Activated CD8-positive, alpha-beta memory T cell treated with anti-CD3 and anti-CD28 coated beads for 4 hours (primary cell): ENCODE data around the gene IL5RA.

Source experiments
- DNase-seq, 2 donors: peaks; one replicate each; pipeline ENCODE4 v3.0.0-alpha.2; 2020; ENCODE audit warnings: low read depth in 2 of 2

The IL5RA gene

GRCh38 chr3:3065876-3066275 is 44.3 kb downstream of the IL5RA start:
- DNase-seq: no peak

- no peak for DNase-seq
Measured at GRCh38 chr3:3064297-3064696, 45.9 kb downstream of the IL5RA start.

DNA sequence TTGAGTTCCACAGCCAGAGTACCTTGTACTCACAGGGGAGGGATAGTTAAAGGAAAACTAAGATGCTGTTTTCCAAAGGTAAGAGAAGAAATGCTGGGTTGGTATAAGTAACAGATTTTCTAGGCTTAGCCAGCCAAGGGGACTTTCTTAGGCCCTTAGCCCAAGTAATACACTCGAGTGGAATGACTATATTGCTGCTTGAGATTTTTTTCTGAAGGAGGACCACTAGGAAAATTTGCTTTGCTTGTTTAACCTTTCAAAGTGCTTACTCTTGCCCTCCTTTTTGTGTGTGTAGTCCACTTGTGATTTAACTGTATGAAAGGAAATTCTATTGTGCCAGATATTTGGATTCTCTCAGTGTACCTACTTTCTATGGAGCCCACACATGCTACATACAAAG is 50.5 kb downstream of the IL5RA start:
- no peak for DNase-seq

DNA sequence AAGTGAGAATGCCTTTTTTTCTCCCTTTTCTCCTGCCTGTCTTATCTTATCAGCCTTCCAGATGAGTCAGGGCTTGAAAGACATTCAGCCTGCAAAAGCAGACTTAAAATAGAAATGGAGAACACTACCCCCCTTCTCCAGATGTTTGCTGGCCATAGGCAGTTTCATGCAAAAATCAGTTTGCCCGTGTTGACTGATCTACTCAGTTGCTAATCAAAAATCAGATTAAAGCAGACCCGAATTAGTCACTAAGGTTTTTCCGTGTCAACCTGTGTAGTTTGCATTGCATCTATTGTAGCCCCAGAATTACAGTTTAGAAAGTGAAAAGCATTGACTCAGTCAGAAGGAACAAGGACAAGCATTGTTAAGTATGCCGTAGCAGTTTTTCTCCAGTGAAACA is 56.2 kb downstream of the IL5RA start:
- DNase-seq: no peak

- no peak for DNase-seq
Measured at GRCh38 chr3:3038201-3038991, 71.8 kb downstream of the IL5RA start.

DNA sequence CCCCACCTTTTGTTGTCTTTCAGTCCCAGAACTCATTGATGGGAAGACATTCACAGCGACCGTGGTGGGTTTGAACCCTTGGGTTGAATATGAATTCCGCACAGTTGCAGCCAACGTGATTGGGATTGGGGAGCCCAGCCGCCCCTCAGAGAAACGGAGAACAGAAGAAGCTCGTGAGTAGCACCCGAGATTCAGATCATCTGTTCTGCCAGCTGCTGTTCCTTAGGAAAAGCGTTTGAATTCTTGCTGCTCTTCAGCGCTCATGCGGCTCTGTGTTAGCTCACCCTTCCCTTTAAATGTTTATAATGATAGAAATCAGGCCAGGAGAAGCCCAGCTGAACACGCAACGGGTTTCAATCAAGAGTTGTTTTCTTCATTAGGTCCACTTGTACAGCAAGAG is 73.0 kb downstream of the IL5RA start:
- DNase-seq: no peak

DNA sequence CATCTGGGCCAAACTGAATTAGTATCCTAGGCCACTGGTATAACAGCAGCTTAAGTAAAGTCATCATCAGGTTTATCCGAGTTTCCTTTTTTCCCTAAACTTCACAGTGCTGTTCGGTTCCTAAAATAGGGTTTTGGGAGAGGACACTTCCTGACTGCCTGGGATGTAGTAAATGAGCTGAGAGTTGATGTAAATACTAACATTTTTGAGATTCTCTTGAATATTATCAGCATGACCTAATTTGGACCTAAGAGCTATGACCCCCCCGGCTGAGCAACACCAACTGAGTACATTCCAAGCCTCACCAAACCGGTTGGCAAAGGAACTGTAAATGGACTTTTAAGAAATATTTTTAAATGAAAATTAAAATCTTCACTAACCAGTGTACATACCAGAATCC is 78.8 kb downstream of the IL5RA start:
- DNase-seq: no peak

- no peak for DNase-seq
Measured at GRCh38 chr3:3027976-3028567, 82.1 kb downstream of the IL5RA start.

DNA sequence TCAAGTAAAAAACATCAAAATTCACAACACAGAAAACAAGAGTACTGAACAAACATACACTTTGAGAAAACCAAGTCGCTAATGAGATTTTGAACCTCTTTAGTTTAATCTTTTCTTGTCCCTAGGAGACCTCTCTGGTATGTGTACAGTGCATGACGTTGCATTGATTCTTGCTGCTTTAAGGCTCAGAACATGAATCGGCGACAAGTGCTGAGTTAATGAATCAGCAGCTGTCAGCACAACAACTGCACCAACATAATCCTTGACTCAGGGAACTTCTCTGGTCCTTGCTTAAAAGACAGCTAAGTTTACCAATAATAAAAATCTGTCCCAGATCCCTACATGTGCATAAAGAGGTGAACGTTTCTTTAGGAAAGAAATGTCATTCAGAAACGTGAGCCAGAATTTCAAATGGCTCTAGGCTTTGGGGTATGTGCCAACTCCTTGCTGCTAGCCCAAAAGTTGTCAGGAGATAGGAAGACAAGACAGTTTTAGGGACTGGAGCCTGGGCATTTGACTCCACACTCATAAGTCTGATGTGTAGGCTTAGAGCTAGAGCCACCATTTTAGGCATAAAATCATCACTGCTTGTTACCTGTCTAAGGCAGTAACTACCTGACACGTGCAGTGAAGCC is 86.9 kb downstream of the IL5RA start:
- DNase-seq: no peak

DNA sequence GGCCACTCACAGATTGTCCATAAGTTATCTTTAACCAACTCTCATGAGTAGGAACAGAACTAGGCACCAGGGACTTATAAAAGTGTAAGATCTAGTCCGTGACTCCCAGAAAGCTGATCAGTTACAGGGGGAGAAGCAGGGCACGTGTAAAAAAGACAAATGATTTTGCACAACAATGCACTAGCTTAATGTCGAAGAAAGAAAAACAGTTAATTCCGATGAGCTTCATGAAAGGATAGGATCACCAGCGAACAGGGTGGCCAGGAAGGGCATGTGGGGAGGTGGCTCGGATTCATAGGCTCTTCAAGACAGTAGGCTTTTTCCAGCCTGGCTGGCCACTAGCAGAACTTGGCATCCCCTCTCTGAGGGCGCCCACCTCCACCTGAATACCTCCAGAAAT is 90.0 kb downstream of the IL5RA start:
- no peak for DNase-seq
